NCI-H82 treated with DMSO at 0.1 percent for 48 hours (cell line): ENCODE results near the gene DPP6.
"Not testable (repeated sequence)": the region's sequence is repeated elsewhere in the genome, so short reads cannot be mapped to it uniquely, and the experiment has no call there.

Source experiments
- DNase-seq: peaks from one replicate; lab custom pipeline; 2025; ENCODE audit not compliant: unreplicated experiment; lab: John Stamatoyannopoulos, UW

The DPP6 gene

DNA sequence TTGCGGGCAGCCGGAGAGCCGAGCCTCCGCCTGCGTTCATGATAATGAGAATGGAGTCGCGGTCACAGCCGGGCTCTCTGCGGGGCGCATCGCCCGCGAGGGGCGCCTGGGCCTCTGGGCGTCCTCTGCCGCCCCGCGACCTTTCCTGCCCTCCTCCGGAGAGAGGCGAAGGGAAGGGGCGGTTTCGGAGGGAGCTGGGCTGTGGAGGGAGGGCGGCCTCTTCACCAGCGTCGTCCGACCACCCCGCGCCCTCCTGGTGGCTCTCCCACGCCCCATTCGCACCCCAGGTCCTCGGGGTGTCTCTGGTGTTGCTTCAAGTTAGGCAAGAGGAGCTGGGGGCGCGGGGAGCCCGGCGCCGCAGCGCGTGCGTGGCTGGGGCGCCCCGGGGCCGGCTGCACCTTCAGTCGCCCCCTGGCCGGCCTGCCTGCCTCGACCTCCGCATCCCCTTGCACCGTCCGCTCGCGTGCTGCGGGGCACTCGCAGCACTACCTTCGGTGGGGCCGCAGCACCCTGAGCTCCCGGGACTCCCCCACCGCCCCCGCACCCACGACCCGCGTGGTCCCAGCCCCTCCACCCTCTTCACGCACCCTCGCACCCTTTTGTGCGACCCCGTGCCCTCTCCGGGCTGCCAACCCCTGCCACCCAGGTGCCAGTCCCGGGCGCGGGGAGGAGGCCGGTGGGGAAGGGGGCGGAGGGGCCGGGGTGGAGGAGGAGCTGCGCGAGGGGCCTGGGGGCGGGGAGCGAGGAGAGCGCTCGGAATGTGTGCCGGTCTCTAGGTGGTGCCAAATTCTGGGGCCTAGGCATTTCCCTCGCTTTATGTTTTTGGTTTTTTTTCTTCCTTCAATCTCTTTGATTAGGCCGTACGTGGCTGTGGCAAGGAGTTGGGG is at the start of gene DPP6:
DPP6 (plus strand) TSS at position 756 of the 887 bp plus-strand sequence.
- not testable (repeated sequence) for DNase-seq

DNA sequence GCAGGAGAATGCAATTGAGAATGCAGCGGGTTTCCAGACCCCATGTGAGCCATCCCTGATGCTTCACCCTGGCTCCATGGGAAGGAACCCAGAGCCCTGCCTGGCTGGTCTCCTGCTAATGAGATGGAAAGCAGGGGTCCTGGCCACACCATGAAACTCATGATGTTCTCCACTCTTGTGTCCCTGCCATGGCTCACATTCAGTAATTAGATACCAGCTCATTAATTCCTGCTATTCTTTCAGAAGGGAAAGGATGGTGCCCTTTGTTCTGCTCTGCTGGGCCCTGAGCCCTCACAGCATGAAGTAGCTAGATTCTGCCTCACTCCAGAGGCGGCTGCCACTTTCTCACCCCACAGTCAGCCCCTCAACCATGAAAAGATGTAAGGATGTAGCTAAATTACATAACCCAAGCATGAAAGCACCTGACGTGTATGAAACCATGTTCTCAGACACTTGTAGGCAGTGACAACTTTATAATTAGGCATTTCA is 42.7 kb upstream of the DPP6 start:
- DNase-seq = not testable (repeated sequence)

DNA sequence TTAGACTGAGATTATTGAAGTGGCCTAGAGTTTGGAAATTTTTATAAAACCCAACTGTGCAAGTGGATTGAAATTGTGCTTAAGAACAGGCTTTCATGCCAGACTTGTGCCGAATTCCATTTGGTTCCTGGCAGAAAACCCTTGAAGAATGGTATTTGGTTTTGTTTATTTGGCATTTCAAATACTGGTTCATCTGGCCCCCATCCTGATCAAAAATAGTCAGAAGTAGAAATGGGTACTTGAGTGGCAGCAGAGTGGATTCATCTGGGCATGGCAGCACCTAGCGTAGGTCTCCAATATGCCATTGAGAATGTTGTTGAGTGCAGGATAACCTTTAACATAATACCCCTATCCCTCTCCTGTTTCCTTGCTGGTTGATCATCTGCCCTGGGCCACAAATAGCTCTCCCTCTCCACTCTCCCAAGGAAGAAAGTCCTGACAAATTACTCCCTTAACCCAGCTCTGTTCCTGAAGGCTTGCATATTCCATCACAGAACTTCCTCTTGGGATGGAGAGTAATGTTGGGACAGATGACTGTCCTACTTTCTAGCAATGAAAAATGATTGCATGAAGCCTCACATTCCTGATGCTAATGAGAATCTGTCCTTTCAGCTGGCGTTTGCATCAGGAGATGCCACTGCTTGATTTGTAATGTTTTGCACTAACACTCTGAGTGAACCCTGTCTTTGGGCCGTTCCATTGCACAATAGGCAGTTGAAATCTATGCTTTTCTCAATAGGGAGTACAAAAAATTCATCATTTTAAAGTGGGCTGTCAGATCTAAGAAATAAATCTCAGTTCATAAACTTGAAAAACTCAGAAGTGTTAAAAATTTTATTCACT is 41.3 kb upstream of the DPP6 start:
- DNase-seq = not testable (repeated sequence)

DNA sequence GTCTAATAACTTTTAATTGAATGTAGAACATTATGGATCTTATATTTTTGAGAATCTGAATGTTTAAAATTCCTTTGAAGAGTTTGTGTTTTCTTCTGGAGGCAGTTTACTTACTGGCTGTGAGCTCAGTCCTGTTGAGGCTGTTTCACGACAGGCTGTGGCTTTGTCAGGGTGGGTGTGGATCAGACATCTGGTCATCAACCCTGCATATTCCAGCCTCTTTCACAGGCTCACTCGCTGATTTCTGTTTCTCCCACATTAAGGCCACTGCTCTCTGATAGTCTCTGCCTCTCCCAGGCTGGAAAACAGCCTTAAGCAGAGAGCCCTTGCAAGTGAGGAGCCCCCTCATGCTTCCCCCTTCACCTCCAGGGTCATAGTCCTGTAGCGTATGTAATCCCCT is 39.4 kb upstream of the DPP6 start:
- DNase-seq = not testable (repeated sequence)

DNA sequence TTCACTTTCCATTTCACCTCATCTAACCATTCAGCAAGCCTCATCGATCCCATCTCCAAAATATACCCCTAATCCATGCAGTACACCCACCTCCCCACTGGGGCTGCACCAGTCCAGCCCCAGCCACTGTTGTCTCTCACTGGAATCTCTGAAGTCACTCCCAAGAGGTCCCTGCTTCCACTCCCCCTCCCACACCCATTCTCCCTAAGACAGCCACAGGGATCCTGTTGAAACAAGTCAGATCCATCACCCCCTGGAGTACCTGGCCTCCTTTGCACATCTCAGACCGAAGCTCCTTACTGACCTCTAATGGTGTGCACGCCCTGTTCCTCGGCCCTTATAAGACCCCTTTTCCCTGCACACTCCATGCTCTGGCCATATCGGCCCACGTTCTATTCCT is 36.6 kb upstream of the DPP6 start:
- DNase-seq = not testable (repeated sequence)

DNA sequence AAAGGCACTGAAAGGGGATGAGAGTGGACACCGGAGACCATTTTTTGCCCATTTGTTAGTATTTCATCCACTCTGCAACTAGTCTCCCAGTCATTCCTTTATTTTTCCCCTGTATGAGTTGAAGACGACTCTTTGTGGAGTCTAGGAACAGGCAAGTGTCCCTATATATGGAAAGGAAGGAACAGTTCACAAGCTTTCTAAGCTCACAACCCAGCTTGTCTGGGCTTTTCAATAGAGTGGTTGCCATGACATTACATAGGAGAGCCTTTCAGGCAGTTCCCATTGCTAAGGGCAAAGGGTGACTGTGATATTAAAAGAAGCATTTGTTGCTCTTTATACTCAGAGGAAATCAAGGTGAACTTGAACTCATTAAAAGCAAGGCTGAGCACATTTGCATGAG is 33.8 kb upstream of the DPP6 start:
- not testable (repeated sequence) for DNase-seq

DNA sequence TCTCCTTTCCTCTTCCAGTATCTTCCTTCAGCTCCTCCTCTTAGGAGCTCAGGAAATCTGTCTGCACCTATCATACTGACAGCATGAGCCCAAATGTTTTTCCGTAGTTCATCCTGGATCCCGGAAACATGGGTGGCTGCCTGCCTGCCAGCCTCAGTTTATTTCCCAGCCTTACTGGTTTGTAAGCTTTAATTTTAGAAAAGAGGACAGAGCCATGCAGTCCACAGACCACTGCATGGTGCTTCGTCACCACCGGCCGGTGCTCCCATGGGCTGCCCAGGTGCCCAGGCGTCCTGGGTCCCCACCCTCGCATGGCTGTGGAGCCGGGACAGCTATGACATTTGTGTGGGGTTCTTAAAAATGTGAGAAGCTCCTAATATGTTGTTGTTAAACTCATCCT is 24.4 kb upstream of the DPP6 start:
- DNase-seq = not testable (repeated sequence)

DNA sequence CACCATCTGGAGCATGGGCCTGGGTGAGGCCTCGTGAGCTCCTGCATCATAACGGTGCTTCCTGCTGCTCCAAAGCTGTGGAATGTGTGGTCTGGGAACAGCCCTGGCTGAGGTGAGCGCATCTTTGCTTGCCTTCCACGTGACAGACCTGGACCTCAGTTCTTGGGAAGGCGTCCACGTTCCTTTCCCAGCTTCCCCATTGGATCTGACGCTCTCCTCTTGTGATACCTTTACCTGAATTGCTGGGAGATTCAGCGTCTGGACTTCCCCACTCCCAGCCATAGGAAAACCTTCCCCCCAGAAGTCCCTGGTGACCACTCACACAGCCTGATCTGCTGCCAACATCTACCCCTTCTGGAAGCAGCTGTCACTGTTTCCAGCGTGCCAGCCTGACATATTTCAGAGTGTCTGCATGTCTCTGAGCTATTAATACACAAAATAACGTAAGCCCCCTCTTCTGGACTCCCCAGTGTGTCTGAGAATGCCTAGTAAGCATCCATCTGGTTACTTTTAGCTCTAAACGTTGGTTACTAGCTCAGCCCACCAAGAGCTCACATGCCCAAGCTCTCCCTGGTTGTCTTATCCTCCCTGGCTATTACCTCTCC is 21.6 kb upstream of the DPP6 start:
- DNase-seq = not testable (repeated sequence)

DNA sequence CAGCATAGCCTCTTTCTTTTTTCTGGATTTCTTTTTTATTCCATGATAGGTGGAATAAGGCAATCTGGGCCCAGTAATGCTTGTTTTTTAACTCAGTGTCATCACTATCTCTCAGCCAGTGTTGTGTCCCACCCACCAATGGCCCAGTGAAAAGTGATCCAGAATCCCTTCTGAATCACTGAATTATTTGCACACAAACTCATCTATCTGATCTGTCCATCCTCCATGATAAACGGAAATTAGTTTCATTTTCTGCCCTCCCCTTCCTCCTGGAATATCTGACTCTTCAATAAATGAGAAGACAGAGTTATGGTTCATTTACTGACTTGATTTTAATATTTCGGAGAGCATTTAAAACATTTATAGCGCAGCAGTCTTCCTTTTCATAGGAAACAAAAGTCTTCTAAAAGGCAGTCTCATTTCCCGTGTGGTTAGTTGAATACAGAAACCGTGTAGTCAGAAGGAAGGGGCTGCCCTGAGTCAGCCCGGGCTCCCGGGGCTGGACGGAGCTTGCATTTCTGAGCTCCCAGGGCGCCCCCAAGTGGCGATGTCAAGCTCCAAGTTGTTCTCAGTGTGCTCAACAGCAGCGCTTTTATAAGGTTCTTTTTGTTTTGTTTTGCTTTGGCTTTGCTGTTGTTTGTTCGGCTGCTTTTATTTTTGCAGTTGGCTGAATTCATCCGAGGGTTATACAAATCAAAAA is 12.6 kb upstream of the DPP6 start:
- DNase-seq = not testable (repeated sequence)

DNA sequence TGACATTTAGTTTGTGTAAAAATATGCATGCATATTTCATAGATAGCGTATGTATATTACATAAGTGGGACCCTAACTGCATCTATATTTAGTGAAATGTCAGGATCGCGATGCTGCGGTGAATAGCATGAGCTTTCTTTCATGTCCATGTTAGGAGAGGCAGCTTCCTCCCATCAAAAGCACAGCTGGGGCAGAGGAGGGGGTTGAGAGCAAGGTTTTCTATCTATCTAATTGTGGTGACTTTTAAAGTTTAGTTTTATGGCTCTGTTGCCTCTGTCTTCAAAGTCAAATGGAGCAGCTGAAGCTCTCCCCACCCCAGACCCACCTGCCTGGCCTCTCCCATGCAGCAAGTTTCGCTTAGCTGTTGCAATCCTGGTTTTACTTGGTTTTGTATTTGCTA is 1.8 kb upstream of the DPP6 start:
- DNase-seq = not testable (repeated sequence)

DNA sequence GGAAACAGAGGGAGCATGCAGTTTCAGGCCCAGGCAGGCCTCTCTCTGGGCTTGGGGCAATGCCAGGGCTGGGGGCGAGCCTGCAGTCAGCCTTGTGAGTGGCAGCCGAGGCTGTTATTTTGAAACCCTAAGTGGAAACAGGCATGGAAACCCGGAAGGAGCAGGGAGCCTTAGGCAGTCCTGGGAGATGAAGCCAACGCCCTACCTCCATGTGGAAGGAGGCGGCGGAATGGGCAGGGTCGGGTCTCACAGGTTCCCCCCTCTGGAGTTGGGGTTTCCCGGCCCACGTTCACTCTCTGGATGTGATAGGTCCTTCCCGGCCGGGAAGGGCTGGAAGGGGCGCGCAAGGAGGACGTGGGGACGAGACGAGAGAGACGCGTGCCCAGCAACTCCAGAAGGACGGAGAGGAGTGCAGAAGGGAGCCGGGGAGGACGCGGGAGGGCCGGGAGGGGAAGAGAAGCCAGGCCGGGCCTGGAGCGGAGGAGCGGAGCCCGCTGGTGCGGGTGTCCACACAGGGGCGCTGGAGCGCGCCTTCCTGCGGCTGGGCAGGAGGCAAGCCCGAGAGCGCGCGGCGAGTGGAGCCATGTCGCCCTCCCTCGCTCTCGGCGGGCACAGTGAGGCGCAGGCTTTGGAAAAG is 1.1 kb upstream of the DPP6 start:
- not testable (repeated sequence) for DNase-seq

DNA sequence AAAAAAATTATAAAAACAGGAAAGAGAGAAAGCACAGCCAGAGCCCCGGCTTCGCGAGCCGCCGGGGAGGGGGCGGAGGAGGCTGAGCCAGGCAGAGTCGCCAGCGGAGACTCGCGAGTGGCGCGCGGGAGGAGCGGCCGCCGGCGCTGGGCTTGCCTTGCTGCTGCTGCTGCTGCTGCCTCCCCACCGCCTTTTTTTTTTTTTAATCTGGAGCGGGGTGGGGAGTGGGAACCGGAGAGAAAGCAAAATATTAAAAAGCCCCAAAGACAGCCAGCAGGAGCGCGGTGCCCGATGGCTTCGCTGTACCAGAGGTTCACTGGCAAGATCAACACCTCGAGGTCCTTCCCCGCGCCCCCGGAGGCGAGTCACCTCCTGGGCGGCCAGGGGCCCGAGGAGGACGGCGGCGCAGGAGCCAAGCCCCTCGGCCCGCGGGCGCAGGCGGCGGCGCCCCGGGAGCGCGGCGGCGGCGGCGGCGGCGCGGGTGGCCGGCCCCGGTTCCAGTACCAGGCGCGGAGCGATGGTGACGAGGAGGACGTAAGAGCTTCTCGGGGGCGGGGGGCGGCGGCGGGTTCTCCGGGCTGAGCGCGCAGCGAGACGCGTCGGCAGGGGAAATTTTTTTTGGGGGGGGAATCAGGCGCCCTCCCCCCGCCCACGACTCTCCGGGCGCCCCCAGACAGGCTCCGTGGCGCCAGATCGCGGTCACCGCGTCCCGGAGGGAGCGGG is 493 bp downstream of the DPP6 start:
- not testable (repeated sequence) for DNase-seq

DNA sequence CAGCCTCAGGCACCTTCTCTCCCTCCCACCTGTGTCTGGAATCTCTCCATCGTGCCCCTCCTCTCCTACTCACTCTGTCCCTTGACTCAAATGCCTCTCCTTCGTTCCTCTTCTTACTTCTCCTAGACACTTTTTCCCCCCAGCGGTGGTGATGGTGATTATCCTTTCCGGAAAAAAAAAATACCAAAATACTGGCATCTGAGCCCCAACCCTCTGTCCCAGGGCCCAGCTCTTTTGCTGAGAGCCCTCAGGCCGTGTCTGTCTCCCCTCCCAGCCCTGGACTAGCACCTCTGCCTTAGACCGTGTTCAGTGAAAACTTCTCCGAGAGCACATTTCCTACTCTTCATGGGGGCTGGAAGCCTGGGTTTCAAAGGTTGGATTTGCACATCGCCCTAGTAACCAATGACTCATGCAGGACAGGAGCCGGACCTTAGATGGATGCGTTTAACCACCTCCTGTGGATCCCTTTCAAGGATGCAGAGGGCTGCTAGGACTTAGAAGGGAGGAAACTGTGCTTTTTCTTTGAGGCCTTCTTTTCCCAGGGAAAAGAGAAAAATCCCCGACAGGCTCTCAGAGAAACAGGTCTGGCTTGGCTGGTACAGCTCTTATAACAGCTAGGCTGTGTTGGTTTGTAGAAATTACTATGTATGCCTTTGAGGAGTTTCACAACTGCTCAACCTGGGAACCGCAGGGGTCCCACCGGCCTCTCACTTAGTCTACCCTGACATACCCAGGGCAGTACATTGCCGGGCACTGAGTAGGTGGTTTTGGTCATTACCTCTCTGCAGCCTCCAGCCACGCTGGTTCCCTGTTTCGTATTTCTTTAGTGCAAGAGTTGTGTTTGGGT is 1.5 kb downstream of the DPP6 start:
- DNase-seq = not testable (repeated sequence)

DNA sequence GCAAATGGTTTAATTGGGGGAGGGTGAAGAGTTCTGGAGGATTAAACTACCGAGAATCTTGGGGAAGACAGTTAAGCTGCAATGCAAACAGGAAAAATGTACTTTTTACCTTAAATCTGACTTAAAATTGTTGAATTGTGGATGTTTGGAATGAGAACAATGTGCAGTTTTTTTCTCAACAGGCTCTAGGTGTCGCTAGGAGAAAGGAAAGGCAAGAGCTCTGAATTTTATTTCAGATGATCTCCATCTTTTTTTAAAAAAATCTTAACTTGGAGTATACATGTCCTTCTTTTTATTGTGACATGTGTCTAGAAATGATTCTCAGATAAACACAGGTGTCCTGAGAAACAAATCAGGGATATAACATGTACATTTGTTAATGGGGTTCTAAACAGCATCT is 2.5 kb downstream of the DPP6 start:
- not testable (repeated sequence) for DNase-seq

DNA sequence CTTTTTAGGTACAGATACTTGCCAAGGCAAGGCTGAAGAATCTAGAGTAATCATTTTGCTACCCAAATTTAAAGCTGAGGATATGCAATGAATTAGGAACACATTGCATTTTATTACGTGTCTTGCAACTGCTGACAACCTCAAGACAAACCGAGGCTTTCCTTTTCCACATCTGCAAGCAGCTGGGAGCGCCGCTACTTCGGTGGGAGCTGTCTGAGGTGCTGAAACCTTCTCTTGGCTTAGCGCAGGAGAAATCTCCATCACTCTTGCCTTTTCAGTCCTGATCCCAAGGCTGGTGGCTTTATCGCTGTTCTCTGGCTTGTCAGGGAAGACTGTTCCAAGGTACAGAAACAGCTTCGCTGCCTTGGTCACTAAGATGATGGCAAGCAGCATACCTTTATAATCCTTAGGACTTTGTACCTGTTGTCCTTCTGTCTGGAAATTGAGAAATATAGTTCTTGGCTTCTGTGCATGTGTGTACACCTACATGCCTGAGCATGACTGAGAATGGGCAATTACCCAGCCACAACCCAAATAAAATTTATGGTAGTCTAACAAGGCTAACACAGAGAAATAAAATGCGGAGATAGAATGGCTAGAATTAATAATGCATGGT is 3.4 kb downstream of the DPP6 start:
- DNase-seq = not testable (repeated sequence)

DNA sequence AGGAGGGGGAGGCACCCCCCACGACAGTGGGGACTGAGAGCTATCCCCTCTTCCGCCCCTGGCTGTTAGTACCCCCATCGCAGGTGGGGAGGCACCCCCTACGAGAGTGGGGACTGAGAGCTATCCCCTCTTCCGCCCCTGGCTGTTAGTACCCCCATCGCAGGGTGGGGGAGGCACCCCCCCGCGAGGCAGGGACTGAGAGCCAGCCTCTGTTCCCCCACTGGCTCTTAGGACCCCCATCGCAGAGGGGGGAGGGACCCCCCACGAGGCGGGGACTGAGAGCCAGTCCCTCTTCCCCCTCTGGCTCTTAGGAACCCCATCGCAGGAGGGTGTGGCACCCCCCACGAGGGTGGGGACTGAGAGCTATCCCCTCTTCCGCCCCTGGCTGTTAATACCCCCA is 6.6 kb downstream of the DPP6 start:
- DNase-seq = not testable (repeated sequence)

DNA sequence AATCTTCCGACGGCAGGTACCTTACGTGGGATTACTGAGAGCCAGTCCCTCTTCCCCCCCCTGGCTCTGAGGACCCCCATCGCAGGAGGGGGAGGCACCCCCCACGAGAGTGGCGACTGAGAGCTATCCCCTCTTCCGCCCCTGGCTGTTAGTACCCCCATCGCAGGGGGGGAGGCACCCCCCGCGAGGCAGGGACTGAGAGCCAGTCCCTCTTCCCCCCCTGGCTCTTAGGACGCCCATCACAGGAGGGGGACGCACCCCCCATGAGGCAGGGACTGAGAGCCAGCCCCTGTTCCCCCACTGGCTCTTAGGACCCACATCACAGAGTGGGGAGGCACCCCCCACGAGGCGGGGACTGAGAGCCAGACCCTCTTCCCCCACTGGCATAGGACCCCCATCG is 8.4 kb downstream of the DPP6 start:
- not testable (repeated sequence) for DNase-seq

DNA sequence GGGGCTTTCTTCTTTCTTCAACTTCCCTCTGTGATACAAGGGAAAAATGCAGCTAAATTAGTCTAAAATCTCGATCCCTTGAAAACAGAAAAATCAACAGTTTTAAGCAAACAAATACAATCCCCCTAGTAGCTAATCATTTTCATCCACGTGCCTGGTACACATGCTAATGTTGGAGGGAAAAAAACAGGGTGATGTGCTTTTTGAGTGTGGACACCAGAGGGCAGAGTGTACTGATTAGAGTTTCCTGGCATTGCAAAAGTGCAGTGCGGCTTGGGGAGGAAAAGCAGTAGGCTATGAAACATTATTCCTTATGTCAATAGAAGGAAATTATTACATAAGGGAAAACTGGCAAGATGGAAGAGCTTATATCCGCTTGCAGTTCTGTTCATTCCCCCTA is 19.6 kb downstream of the DPP6 start:
- not testable (repeated sequence) for DNase-seq
